PC-3 (cell line): Measurements from ENCODE around the gene PLAAT5. TPM values are rescaled to one million over a fixed set of nuclear protein-coding genes. Genes with fewer than 3 reads are reported as not detected.

ENCODE experiments used
- ATAC-seq: fragments of 200-7000 bp; cut with Tn5 transposase; 2 replicates; pipeline ENCODE4 v1.9.1; 2020; ENCODE audit warnings: mild to moderate bottlenecking, moderate library complexity
- BruUV-seq: library from RNA; stranded (reverse); fragments of 400-500 nt; replicated peaks from 2 replicates; lab custom pipeline; 2021; lab: Mats Ljungman, UMichigan
- CTCF ChIA-PET: fragments of 300-600 bp; sonication (Branson Sonifier 250); formaldehyde crosslinking; loops from one replicate; lab custom pipeline; 2022; ENCODE audit warnings: antibody characterized with exemption; lab: Charles Lee
- POLR2A ChIA-PET: fragments of 300-600 bp; sonication (Branson Sonifier 250); formaldehyde crosslinking; loops from one replicate; lab custom pipeline; 2022; ENCODE audit warnings: antibody characterized with exemption; ENCODE audit not compliant: unreplicated experiment; lab: Charles Lee
- DNase-seq: peaks from one replicate; pipeline ENCODE4 v3.0.0-alpha.2; 2015
- H2AFZ ChIP-seq: fragments of 300-600 bp; sonication (generic); 2 replicates; pipeline ENCODE4 v1.6.0; 2016; ENCODE audit warnings: antibody characterized with exemption, low read length
- H3F3A ChIP-seq: fragments of 300-600 bp; sonication (generic); one replicate; pipeline ENCODE4 v1.6.0; 2017; ENCODE audit warnings: antibody characterized with exemption, low read length, control low read depth, mild to moderate bottlenecking; ENCODE audit not compliant: unreplicated experiment
- H3K27ac ChIP-seq: fragments of 300-600 bp; sonication (generic); 2 replicates; pipeline ENCODE4 v1.5.1; 2016; ENCODE audit warnings: mild to moderate bottlenecking, low read length
- H3K27me3 ChIP-seq: fragments of 300-600 bp; sonication (generic); 2 replicates; pipeline ENCODE4 v1.6.1; 2016; ENCODE audit warnings: low read length, mixed read lengths
- H3K36me3 ChIP-seq: fragments of 300-600 bp; sonication (generic); 2 replicates; pipeline ENCODE4 v1.6.1; 2016; ENCODE audit warnings: low read depth, mixed run types, low read length, mixed read lengths
- H3K4me1 ChIP-seq: fragments of 300-600 bp; sonication (generic); 2 replicates; pipeline ENCODE4 v1.5.1; 2016; ENCODE audit warnings: low read length; ENCODE audit not compliant: insufficient read depth
- H3K4me2 ChIP-seq: fragments of 300-600 bp; sonication (generic); 2 replicates; pipeline ENCODE4 v1.6.0; 2016; ENCODE audit warnings: low read length
- H3K4me3 ChIP-seq: fragments of 300-600 bp; sonication (generic); 2 replicates; pipeline ENCODE4 v1.5.1; 2016; ENCODE audit warnings: mild to moderate bottlenecking, low read length, mixed read lengths
- H3K79me2 ChIP-seq: fragments of 300-600 bp; sonication (generic); 2 replicates; pipeline ENCODE4 v1.6.1; 2017; ENCODE audit warnings: low read length, mixed read lengths
- H3K9ac ChIP-seq: fragments of 300-600 bp; sonication (generic); 2 replicates; pipeline ENCODE4 v1.6.0; 2016; ENCODE audit warnings: mild to moderate bottlenecking, low read length
- H3K9me2 ChIP-seq: fragments of 300-600 bp; sonication (generic); replicated peaks from 2 replicates; pipeline ENCODE4 v1.6.1; 2016; ENCODE audit warnings: mixed run types, low read length, mixed read lengths
- H3K9me3 ChIP-seq: fragments of 300-600 bp; sonication (generic); 2 replicates; pipeline ENCODE4 v1.6.1; 2016; ENCODE audit warnings: low read length, mixed read lengths
- H4K20me1 ChIP-seq: fragments of 300-600 bp; sonication (generic); 2 replicates; pipeline ENCODE4 v1.6.1; 2016; ENCODE audit warnings: low read length, mixed read lengths
- CTCF ChIP-seq: fragments of 300-600 bp; sonication (generic); conservative IDR thresholded peaks from 2 replicates; pipeline ENCODE4 v1.5.1; 2017; ENCODE audit warnings: antibody characterized with exemption, low read depth, mild to moderate bottlenecking, low read length
- EZH2 ChIP-seq: fragments of 300-600 bp; sonication (generic); IDR thresholded peaks from one replicate; pipeline ENCODE4 v1.6.1; 2017; ENCODE audit warnings: antibody characterized with exemption, mild to moderate bottlenecking, low read length; ENCODE audit not compliant: unreplicated experiment
- EZH2phosphoT487 ChIP-seq: fragments of 300-600 bp; sonication (generic); IDR thresholded peaks from 2 replicates; pipeline ENCODE4 v1.6.1; 2018; ENCODE audit warnings: mild to moderate bottlenecking, antibody characterized with exemption, low read length, borderline replicate concordance
- intact Hi-C: fragments of 100-400 bp; cut with micrococcal nuclease; formaldehyde crosslinking; loops from 2 replicates; pipeline ENCODE4 v1.9.0; 2023
- total RNA-seq: library from RNA; depleted of rRNA; stranded (reverse); fragments of >200 nt; gene quantifications from 2 replicates; pipeline ENCODE4 v1.2.3, GENCODE V29; 2014

Gene PLAAT5
- total RNA-seq, 1 experiment from 2014 or later, result not detected

GRCh38 chr11:63478896-63479295 is 12.1 kb downstream of the PLAAT5 start:
- DNase-seq (peak; percentile 86), ATAC-seq (peak; percentile 82)
- H4K20me1 ChIP-seq, result no peaks in the 10 kb centered on the region
- no peak overlapping the region for H3K4me3 ChIP-seq
- no peaks in the 10 kb centered on the region for H3K79me2 ChIP-seq
- no peaks in the 10 kb centered on the region for H3K27me3 ChIP-seq
- H3K9ac ChIP-seq, result no peak overlapping the region
- H3K9me2 ChIP-seq, result no peaks in the 10 kb centered on the region
- H3K36me3 ChIP-seq, result no peaks in the 10 kb centered on the region
- H3K27ac ChIP-seq, result no peak overlapping the region
- POLR2A ChIA-PET, result no interaction called here
- intact Hi-C loops, result loop anchor here (1.0 to 5.0 kb wide), 4 partner anchors 88 to 258 kb away; no protein-coding TSS in a partner anchor
- TF ChIP-seq EZH2 (no peak), EZH2phosphoT487 (no peak), CTCF (peak; percentile 98)
- no TSS peak for BruUV-seq
- H3K9me3 ChIP-seq, result peaks cover 7% of the 10 kb centered on the region
- H3F3A ChIP-seq, result no peaks in the 10 kb centered on the region
- 0 out of 2 replicates have a peak, but pooled peaks cover 6% of the 10 kb centered on the region for H3K4me1 ChIP-seq
- peak overlapping the region; percentile 24; the same call in 1 of the 2 replicates for H3K4me2 ChIP-seq
- H2AFZ ChIP-seq, result peak overlapping the region; percentile 54
- CTCF ChIA-PET, result interaction anchor here (0.6 to 1.6 kb wide), 3 partner anchors 29 to 157 kb away, joined by 3 to 9 read pairs (median 9); no protein-coding TSS in a partner anchor

- Histone ChIP-seq H3K36me3 (no peaks in the 10 kb centered on the region), H3F3A (no peaks in the 10 kb centered on the region), H2AFZ (no peak overlapping the region), H3K27ac (no peak overlapping the region), H3K4me3 (no peak overlapping the region), H4K20me1 (no peaks in the 10 kb centered on the region), H3K4me1 (0 out of 2 replicates have a peak, but pooled peaks cover 6% of the 10 kb centered on the region), H3K9me2 (no peaks in the 10 kb centered on the region), H3K79me2 (no peaks in the 10 kb centered on the region), H3K9me3 (peaks cover 7% of the 10 kb centered on the region), H3K4me2 (no peak overlapping the region), H3K9ac (no peak overlapping the region), H3K27me3 (no peaks in the 10 kb centered on the region)
- no peak for DNase-seq
- intact Hi-C loops, result loop anchor here (5.0 kb wide), 1 partner anchor 261 kb away; no protein-coding TSS in a partner anchor
- ChIA-PET CTCF (no interaction called here), POLR2A (no interaction called here)
- no TSS peak for BruUV-seq
- TF ChIP-seq EZH2, result no peak
- no peak for TF ChIP-seq CTCF
- TF ChIP-seq EZH2phosphoT487, result no peak
- no peak for ATAC-seq
Observed at GRCh38 chr11:63476618-63477017, 14.3 kb downstream of the PLAAT5 start.

GRCh38 chr11:63472372-63472771 is 18.6 kb downstream of the PLAAT5 start:
- DNase-seq (no peak), ATAC-seq (no peak)
- ChIA-PET CTCF (no interaction called here), POLR2A (no interaction called here)
- TF ChIP-seq CTCF, result no peak
- no peak for TF ChIP-seq EZH2
- H3K36me3 ChIP-seq, result no peaks in the 10 kb centered on the region
- peaks cover 7% of the 10 kb centered on the region for H3K9me3 ChIP-seq
- no peak overlapping the region for H3K27ac ChIP-seq
- H2AFZ ChIP-seq, result no peak overlapping the region
- intact Hi-C loops, result no loop called here
- no peaks in the 10 kb centered on the region for H3K79me2 ChIP-seq
- H3K9ac ChIP-seq, result no peak overlapping the region
- no peaks in the 10 kb centered on the region for H4K20me1 ChIP-seq
- H3K27me3 ChIP-seq, result peaks cover 22% of the 10 kb centered on the region; the same call in 1 of the 2 replicates
- no peak overlapping the region for H3K4me2 ChIP-seq
- H3K4me3 ChIP-seq, result no peak overlapping the region
- H3F3A ChIP-seq, result no peaks in the 10 kb centered on the region
- no peaks in the 10 kb centered on the region for H3K9me2 ChIP-seq
- BruUV-seq, result no TSS peak
- no peaks in the 10 kb centered on the region for H3K4me1 ChIP-seq
